SJCRH30 (cell line): ENCODE results near the gene CLTB. TPM values are rescaled to one million over a fixed set of nuclear protein-coding genes. Genes with fewer than 3 reads are reported as not detected.
A peak's percentile ranks its signal among the peaks of the same experiment; 100 is the strongest.

Experiments
- DNase-seq, 2 experiments: peaks; one replicate each; pipeline ENCODE4 v3.0.0-alpha.2; 2015 to 2020
- H3K27ac ChIP-seq: fragments of 250-450 bp; sonication (Bioruptor Pico); 2 replicates; pipeline ENCODE4 v1.5.1; 2020; ENCODE audit warnings: mild to moderate bottlenecking, moderate library complexity
- H3K27me3 ChIP-seq: fragments of 250-450 bp; sonication (Bioruptor Pico); 2 replicates; pipeline ENCODE4 v1.5.1; 2020; ENCODE audit warnings: mild to moderate bottlenecking, moderate library complexity
- H3K36me3 ChIP-seq: fragments of 250-450 bp; sonication (Bioruptor Pico); 2 replicates; pipeline ENCODE4 v1.5.1; 2020; ENCODE audit warnings: mild to moderate bottlenecking, moderate library complexity
- H3K4me1 ChIP-seq: fragments of 250-450 bp; sonication (Bioruptor Pico); 2 replicates; pipeline ENCODE4 v1.5.1; 2020; ENCODE audit warnings: mild to moderate bottlenecking, moderate library complexity
- H3K4me3 ChIP-seq: fragments of 250-450 bp; sonication (Bioruptor Pico); 2 replicates; pipeline ENCODE4 v1.5.1; 2020; ENCODE audit warnings: mild to moderate bottlenecking, moderate library complexity
- H3K9me3 ChIP-seq: fragments of 250-450 bp; sonication (Bioruptor Pico); replicated peaks from 2 replicates; pipeline ENCODE4 v1.5.1; 2020; ENCODE audit warnings: mild to moderate bottlenecking, moderate library complexity
- total RNA-seq: library from RNA; depleted of rRNA; stranded (reverse); fragments of >200 nt; shearing (Covaris generic); gene quantifications from 2 replicates; pipeline ENCODE4 v1.2.3, GENCODE V29; 2014

The CLTB gene
- total RNA-seq, 1 experiment from 2014 or later = 29.6 TPM

DNA sequence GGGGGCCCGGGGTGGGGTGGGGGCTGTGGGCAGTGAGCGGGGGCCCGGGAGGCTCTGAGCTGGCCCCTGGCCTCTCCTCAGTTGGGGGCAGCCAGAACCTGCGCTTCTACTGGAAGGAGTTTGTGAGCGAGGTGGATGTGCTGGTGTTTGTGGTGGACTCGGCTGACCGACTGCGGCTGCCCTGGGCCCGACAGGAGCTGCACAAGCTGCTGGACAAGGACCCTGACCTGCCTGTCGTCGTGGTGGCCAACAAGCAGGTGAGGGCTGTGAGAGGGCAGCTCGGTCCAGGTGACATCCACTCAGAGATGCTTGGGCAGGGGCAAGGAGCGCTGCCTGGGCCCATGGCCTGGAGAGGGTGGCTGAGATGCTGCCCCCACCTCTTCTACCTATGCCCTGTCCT, 47.6 kb downstream of the CLTB start:
- no peaks in the 10 kb centered on the region for H3K27me3 ChIP-seq
- no peak for DNase-seq
- H3K36me3 ChIP-seq = no peaks in the 10 kb centered on the region

DNA sequence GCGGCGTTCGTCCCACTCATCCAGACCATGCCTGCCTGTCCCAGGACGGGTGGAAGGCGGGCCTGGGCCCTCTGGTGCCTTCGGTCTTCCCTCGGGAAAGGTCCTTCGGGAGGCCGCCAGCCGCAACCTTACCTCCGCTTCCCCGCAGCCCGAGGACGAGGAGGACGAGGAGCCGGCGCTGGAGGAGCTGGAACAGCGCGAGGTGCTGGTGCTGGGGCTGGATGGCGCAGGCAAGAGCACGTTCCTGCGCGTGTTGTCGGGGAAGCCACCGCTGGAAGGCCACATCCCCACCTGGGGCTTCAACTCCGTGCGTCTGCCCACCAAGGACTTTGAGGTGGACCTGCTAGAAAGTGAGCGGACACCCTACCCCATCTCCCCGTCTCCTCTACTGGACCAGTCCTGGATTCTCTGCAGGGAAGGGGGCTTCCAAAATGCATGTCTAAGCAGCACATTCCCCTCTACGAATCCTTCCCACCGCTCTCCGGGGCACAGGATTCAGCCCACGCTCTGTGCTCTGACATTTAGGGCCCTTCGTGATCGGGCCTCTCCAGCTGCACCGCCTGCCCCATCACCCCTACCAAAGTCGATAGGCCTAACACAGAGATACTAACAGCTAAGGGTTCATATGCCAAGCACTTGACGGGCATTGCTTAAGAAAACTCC, 50.0 kb downstream of the CLTB start:
- DNase-seq = no peak
- peak overlapping the region; percentile 69 for H3K4me3 ChIP-seq
- no peak overlapping the region; the same call in 1 of the 2 replicates for H3K27ac ChIP-seq
- H3K4me1 ChIP-seq = no peaks in the 10 kb centered on the region; the same call in 1 of the 2 replicates
- H3K9me3 ChIP-seq = no peaks in the 10 kb centered on the region
- H3K27me3 ChIP-seq = no peaks in the 10 kb centered on the region
- no peaks in the 10 kb centered on the region for H3K36me3 ChIP-seq

More for the DNA sequence above, 47.6 kb downstream of the CLTB start:
- no peak overlapping the region for H3K27ac ChIP-seq
- H3K4me3 ChIP-seq = no peak overlapping the region
- H3K9me3 ChIP-seq = no peaks in the 10 kb centered on the region
- no peaks in the 10 kb centered on the region for H3K4me1 ChIP-seq

DNA sequence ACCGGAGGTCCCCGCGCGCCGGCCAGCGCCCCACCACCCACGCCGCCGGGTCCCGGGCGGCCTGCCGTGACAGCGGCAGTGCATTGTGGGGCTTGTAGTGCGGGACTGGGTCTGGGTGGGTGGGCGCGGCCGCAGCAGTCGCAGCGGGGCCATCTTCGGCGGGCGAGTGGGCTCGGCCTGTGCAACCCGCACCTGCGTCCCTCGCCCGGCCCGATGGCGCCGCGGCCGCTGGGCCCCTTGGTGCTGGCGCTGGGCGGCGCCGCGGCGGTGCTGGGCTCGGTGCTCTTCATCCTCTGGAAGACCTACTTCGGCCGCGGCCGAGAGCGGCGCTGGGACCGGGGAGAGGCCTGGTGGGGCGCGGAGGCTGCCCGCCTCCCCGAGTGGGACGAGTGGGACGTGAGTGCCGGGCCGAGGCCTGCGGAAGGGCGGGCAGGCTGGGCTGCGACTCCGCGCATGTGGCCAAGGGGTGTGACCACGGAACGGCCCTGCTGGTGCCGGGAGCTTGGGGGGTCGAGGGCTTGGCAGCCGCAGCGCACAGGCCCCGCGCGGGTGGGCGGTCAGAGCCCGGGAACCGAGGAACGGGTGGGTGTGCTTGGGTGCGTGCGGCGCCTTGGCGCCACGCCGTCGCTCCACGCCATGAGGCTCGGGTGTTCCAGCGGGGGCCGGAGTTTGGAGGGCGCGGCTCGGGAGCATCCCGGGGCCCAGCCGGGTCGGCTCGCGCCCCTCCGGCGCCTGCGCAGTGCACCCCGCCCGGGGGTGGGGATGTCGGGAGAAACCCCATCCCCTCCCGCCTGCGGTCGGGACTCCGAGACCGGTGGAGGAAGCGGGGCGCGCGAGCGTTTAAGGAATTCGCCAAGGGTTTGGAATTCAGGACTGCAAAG, 50.7 kb downstream of the CLTB start, which contains the start of gene ARL10:
Gene ARL10 (plus strand): TSS at position 137 of the 881 bp plus-strand sequence. CDS start 77 bp downstream, at position 214.
- Histone ChIP-seq H3K9me3 (no peaks in the 10 kb centered on the region), H3K27ac (no peak within 1 kb of the TSS; the same call in 1 of the 2 replicates), H3K4me1 (no peaks in the 10 kb centered on the region; the same call in 1 of the 2 replicates), H3K27me3 (no peaks in the 10 kb centered on the region), H3K4me3 (peak within 1 kb of the TSS; percentile 69), H3K36me3 (no peaks in the 10 kb centered on the region)
- DNase-seq = peak; percentile 52 to 59

GRCh38 chr5:176364765-176365350, 51.5 kb downstream of the CLTB start:
- no peak overlapping the region for H3K27ac ChIP-seq
- H3K4me3 ChIP-seq = peak overlapping the region; percentile 69
- no peaks in the 10 kb centered on the region for H3K9me3 ChIP-seq
- H3K36me3 ChIP-seq = no peaks in the 10 kb centered on the region
- no peak for DNase-seq
- H3K27me3 ChIP-seq = no peaks in the 10 kb centered on the region
- H3K4me1 ChIP-seq = no peaks in the 10 kb centered on the region; the same call in 1 of the 2 replicates

GRCh38 chr5:176362233-176362490, 54.2 kb downstream of the CLTB start:
- Histone ChIP-seq H3K4me3 (peak overlapping the region; percentile 91), H3K27me3 (no peaks in the 10 kb centered on the region), H3K4me1 (no peaks in the 10 kb centered on the region; the same call in 1 of the 2 replicates), H3K9me3 (no peaks in the 10 kb centered on the region), H3K36me3 (peaks cover 17% of the 10 kb centered on the region), H3K27ac (no peak overlapping the region)
- no peak for DNase-seq

DNA sequence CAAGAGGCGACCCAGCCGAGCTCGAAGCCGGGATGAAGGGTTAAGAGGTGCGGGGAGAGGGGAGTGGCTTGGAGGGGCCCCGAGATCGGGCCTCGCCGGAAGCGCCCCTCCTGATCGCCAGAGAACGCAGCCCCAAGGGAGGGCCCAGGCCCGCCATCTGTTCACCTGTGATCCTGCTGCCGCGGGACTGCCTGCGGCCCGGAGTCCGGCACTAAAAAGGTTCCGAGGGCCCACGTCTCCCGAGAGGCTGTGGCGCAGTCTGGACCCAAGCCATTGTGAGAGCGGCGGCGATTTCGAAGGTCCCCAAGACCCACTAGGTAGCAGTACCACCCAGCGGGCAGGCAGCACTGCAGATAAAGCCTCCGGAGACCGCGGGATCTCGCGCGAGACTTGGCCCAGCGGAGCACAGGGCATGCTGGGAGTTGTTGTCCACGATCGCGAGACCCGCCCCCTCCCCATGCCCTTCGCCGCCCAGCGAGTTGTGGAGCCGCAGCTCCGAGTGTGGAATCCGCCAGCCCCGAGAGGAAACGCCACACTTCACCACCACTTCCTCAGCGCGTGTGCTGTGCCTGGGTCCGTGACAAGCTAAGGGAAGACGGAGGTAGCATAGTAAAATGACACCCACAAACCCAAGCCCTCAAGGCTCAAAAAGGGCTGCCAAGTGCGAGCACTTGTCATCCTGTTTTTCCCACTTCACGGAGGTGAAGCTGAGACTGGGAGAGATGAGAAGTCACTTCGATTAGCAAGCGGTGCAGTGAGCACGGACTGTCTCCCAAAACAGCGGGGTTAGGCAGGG, 54.7 kb downstream of the CLTB start, which contains the start of gene KIAA1191:
Gene KIAA1191 (minus strand): TSS at position 328 of the 796 bp plus-strand sequence. CDS start 2,256 bp downstream, outside the sequence.
- Histone ChIP-seq H3K4me3 (peak within 1 kb of the TSS; percentile 91), H3K27ac (peak within 1 kb of the TSS; percentile 56), H3K36me3 (peaks cover 21% of the 10 kb centered on the region), H3K9me3 (no peaks in the 10 kb centered on the region), H3K27me3 (no peaks in the 10 kb centered on the region), H3K4me1 (no peaks in the 10 kb centered on the region; the same call in 1 of the 2 replicates)
- DNase-seq = peak; percentile 92 to 93

DNA sequence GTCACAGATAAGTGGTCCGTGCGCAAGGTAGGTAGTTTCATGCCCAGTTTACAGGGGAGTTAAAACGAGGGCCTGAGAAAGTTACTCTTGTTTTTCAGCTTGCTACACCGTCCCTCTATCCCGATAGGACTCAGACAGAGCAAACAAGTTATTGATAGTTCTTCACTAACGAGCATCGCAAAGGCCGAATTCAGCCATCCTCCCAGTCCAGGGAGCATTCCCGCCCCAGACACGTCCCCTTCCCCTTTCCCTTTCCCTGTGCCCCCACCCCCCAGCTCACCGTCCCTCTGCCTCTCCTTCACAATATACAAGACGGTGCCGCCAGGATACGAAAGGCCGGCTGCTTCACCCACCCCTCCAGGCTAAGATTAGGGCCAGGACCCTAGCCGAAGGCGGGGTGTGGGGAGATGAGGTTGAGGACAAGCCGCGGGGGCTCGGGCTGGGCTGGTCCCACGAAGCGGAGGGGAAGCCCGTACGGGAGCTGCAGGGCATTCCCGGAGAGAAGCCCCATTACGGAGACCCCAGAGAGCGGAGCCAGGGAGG, 55.4 kb downstream of the CLTB start:
- Histone ChIP-seq H3K9me3 (no peaks in the 10 kb centered on the region), H3K4me3 (peak overlapping the region; percentile 91), H3K36me3 (peaks cover 23% of the 10 kb centered on the region), H3K4me1 (peaks cover 3% of the 10 kb centered on the region; the same call in 1 of the 2 replicates), H3K27ac (peak overlapping the region; percentile 56), H3K27me3 (no peaks in the 10 kb centered on the region)
- DNase-seq = peak in 1 of 2 experiments; percentile 20

DNA sequence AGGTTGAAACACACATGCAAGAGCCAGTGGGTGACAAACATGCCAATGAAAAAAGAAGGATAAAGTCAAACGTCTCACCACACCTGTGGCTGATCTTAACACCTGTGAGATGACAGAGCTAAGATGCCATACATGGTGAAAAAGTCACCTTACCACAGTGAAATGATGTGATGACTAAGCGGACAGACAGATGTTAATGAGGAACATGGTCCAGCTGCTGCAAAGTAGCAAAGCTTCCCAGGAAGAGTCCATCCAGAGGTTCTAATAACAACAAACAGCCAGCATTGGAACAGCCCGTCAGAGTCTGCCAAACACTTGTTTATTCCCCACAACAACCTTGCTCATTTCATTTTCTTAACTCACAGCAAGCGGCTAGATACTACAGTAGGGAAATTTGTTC, 56.7 kb downstream of the CLTB start:
- peaks cover 25% of the 10 kb centered on the region for H3K36me3 ChIP-seq
- H3K27ac ChIP-seq = no peak overlapping the region
- no peak overlapping the region for H3K4me3 ChIP-seq
- no peaks in the 10 kb centered on the region for H3K27me3 ChIP-seq
- H3K9me3 ChIP-seq = no peaks in the 10 kb centered on the region
- no peak for DNase-seq
- peaks cover 3% of the 10 kb centered on the region; the same call in 1 of the 2 replicates for H3K4me1 ChIP-seq

DNA sequence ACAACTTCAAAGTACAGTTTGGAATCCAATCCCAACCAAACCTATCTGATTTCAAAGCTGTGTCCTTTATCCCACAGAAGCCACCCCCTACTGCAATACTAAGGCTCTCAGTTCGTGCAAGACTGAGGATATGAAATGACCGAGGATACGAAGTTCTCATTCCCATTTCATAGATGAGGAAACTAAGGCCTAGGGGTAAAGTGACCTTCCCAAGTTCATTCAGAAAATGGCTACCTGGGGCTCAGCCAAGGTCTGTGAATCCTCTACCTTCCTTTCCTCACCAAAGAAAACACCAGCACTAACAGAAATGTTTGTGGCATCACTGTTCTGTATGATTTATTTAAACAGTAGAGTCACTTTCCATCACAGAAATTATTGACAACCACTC, 60.2 kb downstream of the CLTB start:
- DNase-seq = no peak
- Histone ChIP-seq H3K27ac (no peak overlapping the region), H3K36me3 (peaks cover 47% of the 10 kb centered on the region)

GRCh38 chr5:176355400-176356178, 60.8 kb downstream of the CLTB start:
- peak; percentile 69 to 75 for DNase-seq
- Histone ChIP-seq H3K27me3 (no peaks in the 10 kb centered on the region), H3K9me3 (no peaks in the 10 kb centered on the region), H3K4me3 (no peak overlapping the region), H3K36me3 (peaks cover 50% of the 10 kb centered on the region), H3K4me1 (peaks cover 17% of the 10 kb centered on the region), H3K27ac (no peak overlapping the region)

More for the DNA sequence above, 60.2 kb downstream of the CLTB start:
- Histone ChIP-seq H3K9me3 (no peaks in the 10 kb centered on the region), H3K4me1 (peaks cover 17% of the 10 kb centered on the region), H3K27me3 (no peaks in the 10 kb centered on the region), H3K4me3 (no peak overlapping the region)

DNA sequence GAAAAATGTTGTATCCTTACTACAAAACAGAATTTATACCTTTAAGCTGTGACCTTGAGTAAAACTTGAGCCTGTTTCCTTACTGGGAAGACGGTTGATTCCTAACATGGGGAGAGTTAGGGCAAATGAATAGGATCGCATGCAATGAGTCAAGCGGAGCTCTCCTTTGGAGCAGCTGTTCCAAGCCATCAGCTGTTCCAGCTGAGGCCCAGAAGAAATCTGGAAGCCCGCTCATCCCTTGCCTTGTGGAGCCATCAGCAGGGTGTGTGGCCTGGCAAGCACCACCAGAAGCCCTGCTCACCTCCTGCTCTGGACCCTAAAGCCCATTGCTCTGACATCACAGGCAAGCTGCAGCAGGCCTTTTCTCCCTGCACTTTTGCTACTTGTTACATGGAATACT, 62.8 kb downstream of the CLTB start:
- H3K27ac ChIP-seq = peak overlapping the region; percentile 3; the same call in 1 of the 2 replicates

GRCh38 chr5:176352116-176352878, 64.0 kb downstream of the CLTB start:
- no peak for DNase-seq
- Histone ChIP-seq H3K9me3 (no peaks in the 10 kb centered on the region), H3K27me3 (no peaks in the 10 kb centered on the region), H3K36me3 (peaks cover 60% of the 10 kb centered on the region), H3K27ac (no peak overlapping the region), H3K4me3 (no peak overlapping the region), H3K4me1 (peaks cover 17% of the 10 kb centered on the region)

More for the DNA sequence above, 62.8 kb downstream of the CLTB start:
- H3K27me3 ChIP-seq = no peaks in the 10 kb centered on the region
- peak; percentile 86 to 94 for DNase-seq
- H3K36me3 ChIP-seq = peaks cover 62% of the 10 kb centered on the region
- no peaks in the 10 kb centered on the region for H3K9me3 ChIP-seq
- peaks cover 17% of the 10 kb centered on the region for H3K4me1 ChIP-seq
- no peak overlapping the region for H3K4me3 ChIP-seq

DNA sequence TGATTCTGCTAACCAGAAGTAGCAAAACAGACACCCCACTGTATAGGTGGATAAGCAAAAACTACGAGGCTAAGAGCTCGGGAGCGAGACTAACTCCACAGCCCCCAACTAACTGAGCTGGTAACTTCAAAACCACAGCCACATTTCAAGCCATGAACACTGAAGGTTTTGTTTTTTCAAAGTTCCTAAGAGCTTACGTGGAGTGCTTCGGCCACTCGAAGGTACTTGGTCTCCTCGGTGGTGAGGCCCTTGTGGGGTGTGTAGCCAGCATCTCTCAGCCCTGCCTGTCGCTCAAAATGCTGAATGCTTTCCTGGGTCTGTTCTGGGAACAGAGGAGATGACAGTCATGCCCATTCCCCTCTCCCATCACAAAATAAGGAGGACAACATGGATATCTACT, 65.9 kb downstream of the CLTB start:
- Histone ChIP-seq H3K4me1 (peaks cover 14% of the 10 kb centered on the region), H3K27me3 (no peaks in the 10 kb centered on the region), H3K9me3 (no peaks in the 10 kb centered on the region), H3K4me3 (no peak overlapping the region), H3K36me3 (peaks cover 67% of the 10 kb centered on the region), H3K27ac (no peak overlapping the region)
- DNase-seq = no peak
